Subcutaneous adipose tissue (tissue), 4 donors: ENCODE results near the gene ZMIZ1. TPM values are rescaled to one million over a fixed set of nuclear protein-coding genes. Genes with fewer than 3 reads are reported as not detected.

ENCODE experiments used
- CTCF ChIP-seq: fragments of 450-650 bp; IDR thresholded peaks from one replicate; pipeline ENCODE4 v1.5.1; 2016; ENCODE audit warnings: low read depth, mild to moderate bottlenecking, control low read depth, antibody characterized with exemption, moderate library complexity
- total RNA-seq, 4 donors: library from RNA; depleted of rRNA; stranded (reverse); fragments of >200 nt; gene quantifications; one replicate each; pipeline ENCODE4 v1.1.0, GENCODE V29; 2016

The ZMIZ1 gene
- total RNA-seq, 4 donors from 2014 or later, result 38.1 to 70.6 (median 51.4) TPM

DNA sequence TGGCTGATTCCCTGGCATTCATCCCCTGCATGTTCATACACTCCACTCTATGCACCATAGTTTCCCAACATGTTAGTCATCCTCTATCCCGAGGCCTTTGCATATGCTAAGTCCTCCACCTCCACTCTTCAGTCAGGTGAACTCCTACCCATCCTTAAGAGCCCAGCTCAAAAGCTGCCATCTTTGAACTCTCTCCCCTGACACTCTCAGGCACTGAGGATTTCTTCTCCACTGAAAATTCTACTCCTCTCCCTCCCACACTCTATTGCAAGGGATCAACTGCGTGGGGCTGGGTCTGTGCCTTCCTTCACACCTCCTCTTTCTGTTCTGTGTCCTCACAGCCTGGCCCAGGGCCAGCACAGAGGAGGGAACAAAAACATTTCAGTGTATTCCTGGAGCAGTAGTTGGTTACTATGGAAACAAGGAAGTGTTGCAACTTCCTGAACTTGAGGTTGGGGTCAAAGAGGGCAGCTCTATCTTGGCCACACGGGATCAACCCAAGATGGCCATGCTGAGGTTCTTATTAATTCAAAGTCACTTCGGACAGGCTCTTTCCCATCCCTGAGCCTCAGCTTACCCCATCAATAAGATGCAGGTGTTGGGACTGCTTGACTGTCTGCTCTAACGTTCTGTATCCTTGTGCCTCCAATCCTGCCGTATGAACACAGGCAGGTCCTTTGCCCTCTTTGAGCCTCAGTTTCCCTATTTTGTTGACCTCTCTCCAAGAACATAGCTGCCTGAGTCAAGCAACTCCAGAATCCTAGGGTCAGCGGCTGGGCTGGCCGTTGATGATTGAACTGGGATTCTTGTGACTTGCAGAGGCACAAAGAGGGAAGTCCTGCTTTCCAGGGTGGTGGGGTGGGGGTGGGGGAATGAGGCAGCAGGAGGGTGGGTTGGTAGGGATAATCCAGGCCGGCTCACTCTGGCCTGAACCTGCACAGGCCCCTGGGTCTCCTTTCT is 15.5 kb downstream of the ZMIZ1 start:
- TF ChIP-seq CTCF, result no peak

- TF ChIP-seq CTCF, result no peak
These were observed 16.3 kb downstream of the ZMIZ1 start for GRCh38 chr10:79084972-79085597.

- no peak for TF ChIP-seq CTCF
These were observed 18.1 kb downstream of the ZMIZ1 start for GRCh38 chr10:79086822-79087221.

GRCh38 chr10:79087721-79088120 is 19.0 kb downstream of the ZMIZ1 start:
- TF ChIP-seq CTCF, result no peak

- no peak for TF ChIP-seq CTCF
These were observed 19.4 kb downstream of the ZMIZ1 start for GRCh38 chr10:79088176-79088575.

GRCh38 chr10:79088613-79089355 is 20.0 kb downstream of the ZMIZ1 start:
- no peak for TF ChIP-seq CTCF

DNA sequence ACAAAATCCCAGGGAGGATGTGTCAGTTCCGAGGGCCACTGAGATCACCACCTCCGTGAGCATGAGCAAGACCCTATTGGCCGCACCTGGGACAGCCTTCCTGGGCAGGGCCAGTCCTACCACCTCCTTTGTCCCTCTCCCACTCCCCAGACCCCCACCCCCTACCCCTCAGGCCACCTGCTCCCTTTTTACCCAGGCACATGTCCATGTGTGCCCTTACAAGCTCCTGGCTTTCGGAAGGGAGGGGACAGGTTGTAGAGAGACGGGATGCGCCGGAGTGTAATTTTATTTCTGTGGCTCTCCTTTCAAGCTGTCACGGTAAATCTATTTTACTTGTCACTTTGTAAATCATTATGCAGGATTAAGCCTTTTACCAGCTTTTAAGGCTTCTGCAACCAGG is 20.9 kb downstream of the ZMIZ1 start:
- TF ChIP-seq CTCF, result no peak
